ENCODE results near the gene SMARCC1. TPM values are rescaled to one million over a fixed set of nuclear protein-coding genes. Genes with fewer than 3 reads are reported as not detected.
"Not testable (repeated sequence)": the region's sequence is repeated elsewhere in the genome, so short reads cannot be mapped to it uniquely, and the experiment has no call there.

SMARCC1 gene
- polyA plus RNA-seq, 3 donors = 128 to 137 (median 130) TPM

DNA sequence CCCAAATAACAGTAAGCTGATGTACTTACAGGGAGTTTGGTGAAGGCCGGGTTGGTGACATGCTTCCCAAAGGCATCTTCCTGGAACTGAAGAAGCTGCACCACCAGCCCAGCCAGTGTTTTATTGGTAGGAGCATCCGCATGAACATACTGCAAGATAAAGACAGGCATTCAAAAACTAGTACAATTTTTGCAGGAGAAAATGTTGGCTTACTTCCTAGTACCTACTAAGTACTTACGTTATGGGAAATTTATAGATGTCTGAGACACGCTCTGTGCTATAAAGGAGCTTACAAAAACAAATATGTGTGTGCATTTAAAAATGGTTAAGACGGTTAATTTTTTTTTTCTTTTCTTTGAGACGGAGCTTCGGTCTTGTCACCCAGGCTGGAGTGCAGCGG lies 8.9 kb downstream of the SMARCC1 start:
- DNase-seq (ENCODE audit: low read depth in 3 of 3, low spot score in 2 of 3) = no peak

DNA sequence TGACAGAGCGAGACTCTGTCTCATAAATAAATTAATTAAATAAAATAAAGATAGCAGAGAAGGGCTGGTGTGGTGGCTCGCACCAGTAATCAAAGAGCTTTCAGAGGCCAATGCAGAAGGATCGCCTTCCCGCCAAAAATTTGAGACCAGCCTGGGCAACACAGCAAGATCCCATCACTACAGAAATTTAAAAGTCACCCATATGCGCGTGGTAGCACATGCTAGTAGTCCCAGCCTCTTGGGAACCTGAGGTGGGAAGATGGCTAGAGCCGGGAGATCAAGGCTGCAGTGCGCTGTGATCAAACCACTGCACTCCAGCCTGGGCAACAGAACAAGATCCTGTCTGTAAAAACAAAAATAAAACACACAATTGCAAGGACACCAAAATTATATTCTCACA lies 9.6 kb downstream of the SMARCC1 start:
- DNase-seq (ENCODE audit: low read depth in 3 of 3, low spot score in 2 of 3) = no peak

DNA sequence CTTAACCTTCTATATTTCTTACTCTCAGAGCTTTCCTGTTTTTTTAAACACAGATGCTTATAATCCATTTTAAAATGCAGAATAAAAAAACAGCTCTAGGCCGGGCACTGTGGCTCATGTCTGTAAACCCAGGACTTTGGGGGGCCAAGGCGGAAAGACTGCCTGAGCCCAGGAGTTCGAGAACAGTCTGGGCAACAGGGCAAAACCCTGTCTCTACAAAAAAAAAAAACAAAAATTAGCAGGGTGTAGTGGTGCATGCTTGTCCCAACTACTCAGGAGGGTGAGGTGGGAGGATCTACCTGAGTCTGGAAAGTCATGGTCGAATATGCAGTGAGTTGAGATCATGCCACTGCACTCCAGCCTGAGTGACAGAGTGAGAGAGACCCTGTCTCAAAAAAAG lies 15.5 kb downstream of the SMARCC1 start:
- DNase-seq (ENCODE audit: low read depth in 3 of 3, low spot score in 2 of 3) = no peak

DNA sequence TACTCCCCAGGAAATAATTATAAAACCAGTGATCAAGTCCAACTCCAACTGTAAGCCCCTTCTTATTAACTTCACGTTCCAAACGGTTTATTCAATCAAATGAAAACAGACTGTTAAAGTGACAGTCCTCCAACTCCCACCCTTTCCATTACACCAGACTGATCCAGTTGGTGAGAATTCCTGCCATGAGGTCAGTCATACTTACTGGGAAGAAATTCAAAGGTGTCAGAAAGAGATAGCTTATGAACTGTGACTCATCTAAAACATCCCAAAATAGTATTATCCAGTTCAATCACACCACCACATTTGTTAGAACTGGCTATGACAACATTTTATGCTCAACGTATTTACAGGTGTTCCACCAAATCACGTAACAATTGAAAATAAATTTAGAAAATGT lies 19.5 kb downstream of the SMARCC1 start:
- no peak for DNase-seq (ENCODE audit: low read depth in 3 of 3, low spot score in 2 of 3)

DNA sequence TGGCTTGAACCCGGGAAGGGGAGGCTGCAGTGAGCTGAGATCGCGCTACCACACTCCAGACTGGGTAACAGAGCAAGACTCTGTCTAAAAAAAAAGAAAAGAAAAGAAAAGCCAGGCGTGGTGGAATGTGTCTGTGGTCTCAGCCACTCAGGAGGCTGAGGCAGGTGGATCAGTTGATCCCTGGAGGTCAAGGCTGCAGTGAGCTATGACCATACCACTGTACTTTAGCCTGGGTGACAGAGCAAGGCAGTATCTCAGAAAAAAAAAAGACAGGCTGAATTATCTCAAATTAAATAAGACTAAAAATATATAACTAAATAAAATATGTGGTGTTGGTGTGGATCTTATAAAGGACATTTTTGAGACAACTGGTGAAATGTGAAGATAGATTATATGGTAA lies 20.6 kb downstream of the SMARCC1 start:
- no peak for DNase-seq (ENCODE audit: low read depth in 3 of 3, low spot score in 2 of 3)

DNA sequence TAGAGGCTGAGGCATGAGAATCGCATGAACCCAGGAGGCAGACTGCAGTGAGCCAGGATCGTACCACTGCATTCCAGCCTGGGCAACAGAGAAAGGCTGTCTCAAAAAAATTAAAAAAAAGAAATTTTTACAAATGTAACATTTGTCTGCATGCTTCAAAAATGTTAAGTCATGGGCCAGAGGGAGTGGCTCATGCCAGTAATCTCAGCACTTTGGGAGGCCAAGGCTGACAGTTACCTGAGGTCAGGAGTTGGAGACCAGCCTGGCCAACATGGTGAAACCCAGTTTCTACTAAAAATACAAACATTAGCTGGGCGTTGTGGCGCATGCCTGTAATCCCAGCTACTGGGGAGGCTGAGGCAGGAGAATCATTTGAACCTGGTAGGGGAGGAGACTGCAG lies 21.5 kb downstream of the SMARCC1 start:
- not testable (repeated sequence) for DNase-seq (ENCODE audit: low read depth in 3 of 3, low spot score in 2 of 3)

DNA sequence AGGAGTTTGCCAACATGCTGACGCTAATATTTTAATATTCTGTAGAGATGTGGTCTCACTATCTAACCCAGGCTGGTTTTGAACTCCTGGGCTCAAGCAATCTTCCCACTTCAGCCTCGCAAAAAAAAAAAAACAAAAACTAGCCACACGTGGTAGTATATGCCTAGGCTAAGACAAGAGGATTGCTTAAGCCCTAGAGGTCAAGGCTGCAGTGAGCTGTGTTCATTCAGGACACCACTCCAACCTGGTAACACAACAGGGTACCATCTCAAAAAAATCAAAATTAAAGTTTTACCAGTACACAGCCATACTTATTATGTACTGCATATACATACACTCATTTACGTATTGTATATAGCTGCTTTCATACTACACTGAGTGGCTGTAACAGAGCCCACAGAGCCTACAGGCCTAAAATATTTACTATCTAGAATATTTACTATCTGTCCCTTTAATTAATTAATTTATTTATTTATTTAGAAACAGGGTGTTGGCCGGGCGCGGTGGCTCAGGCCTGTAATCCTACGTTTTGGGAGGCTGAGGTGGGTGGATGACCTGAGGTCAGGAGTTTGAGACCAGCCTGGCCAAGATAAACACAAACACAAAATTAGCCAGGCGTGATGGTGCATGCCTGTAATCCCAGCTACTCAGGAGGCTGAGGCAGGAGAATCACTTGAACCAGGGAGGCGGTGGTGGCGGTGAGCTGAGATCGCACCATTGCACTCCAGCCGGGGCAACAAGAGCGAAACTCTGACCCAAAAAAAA lies 23.2 kb downstream of the SMARCC1 start:
- DNase-seq (ENCODE audit: low read depth in 3 of 3, low spot score in 2 of 3) = no peak

DNA sequence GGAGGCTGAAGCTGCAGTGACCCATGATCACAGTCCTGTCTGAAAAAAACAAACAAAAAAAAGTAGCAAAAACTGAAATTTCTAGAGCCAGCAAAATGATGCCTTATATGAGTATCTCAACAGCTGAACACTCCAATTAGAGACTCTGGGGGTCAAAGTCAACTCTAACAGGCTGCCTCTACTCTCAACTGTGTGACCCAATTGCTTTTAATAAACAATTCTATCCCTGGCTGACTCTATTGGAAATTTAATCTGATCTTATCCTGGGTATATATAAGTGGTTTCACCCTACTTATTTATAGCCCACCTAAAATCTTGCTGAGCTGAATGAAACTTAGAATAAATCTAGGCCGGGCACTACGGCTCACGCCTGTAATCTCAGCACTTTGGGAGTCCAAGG lies 29.0 kb downstream of the SMARCC1 start:
- no peak for DNase-seq (ENCODE audit: low read depth in 3 of 3, low spot score in 2 of 3)

DNA sequence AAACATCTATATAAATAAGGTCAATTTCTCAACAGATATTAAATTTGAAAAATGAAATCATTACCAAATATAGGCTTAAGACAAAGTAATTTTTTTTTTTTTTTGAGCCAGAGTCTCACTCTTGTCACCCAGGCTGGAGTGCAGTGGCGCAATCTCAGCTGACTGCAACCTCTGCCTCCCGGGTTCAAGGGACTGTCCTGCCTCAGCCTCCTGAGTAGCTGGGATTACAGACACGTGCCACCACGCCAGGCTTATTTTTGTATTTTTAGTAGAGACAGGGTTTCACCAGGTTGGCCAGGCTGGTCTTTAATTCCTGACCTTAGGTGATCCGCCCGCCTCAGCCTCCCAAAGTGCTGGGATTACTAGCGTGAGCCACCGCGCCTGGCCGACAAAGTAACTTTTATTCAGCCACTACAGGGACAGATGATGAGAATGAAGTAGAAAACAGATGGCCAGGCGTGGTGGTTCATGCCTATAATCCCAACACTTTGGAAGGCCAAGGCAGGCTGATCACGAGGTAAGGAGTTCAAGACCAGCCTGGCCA lies 30.8 kb downstream of the SMARCC1 start:
- not testable (repeated sequence) for DNase-seq (ENCODE audit: low read depth in 3 of 3, low spot score in 2 of 3)

DNA sequence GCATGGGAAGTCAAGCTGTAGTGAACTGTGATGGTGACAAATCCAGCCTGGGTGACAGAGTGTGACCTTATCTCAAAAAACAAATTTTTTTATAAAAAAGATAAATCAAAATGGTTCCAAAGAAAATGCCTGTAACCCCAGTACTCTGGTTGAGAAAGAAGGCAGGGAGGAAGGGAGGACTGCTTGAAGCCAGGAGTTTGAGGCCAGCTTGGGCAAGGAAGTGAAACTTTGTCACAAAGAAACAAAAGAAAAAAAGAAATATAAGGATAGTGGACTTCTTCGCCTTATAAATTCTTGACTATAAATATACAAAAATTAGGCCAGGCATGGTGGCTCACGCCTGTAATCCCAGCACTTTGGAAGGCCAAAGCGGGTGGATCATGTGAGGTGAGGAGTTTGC lies 34.1 kb downstream of the SMARCC1 start:
- no peak for DNase-seq (ENCODE audit: low read depth in 3 of 3, low spot score in 2 of 3)

DNA sequence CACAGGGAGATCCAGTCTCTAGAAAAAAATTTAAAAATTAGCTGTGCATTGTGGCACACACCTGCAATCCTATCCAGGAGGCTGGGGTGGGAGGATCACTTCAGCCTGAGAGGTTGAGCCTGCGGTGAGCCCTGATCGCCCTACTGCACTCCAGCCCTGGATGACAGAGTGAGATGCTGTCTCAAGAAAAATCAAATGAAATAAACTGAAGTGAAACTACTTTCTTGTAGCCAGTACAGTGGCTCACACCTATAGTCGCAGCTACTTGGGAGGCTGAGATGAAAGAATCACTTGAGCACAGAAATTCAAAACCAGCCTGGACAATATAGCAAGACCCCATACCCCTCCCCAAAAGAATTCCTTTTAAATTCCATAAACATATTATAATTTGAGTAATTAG lies 35.4 kb downstream of the SMARCC1 start:
- DNase-seq (ENCODE audit: low read depth in 3 of 3, low spot score in 2 of 3) = no peak

DNA sequence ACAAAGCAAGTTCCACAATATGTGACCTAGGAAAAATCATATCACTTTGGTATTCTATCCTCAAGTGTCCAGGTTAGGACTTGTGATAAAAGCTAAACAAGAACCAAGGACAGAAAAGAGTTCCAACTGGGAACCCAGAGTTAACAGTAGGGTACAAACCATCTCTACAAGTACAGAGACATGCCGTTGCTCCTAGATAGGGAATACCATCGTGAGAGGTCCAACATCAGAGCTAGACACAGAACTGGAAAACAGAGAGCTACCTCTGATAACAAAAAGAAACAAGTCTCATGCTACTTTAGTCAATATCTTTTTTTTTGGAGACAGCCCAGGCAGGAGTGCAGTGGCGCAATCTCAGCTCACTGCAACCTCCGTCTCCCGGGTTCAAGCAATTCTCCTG lies 37.8 kb downstream of the SMARCC1 start:
- no peak for DNase-seq (ENCODE audit: low read depth in 3 of 3, low spot score in 2 of 3)

DNA sequence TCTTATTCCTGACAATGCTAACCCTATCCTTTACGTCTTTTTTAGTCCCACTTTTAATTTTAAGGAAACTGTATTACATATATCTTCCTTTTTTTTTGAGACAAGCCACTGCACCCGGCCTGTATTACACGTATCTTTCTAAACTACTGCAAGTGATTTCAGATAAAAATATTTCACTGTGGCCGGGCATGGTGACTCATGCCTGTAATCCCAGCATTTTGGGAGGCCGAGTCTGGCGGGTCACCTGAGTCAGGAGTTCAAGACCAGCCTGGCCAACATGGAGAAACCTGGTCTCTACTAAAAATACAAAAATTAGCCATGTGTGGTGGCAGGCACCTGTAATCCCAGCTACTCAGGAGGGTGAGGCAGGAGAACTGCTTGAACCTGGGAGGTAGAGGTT lies 38.3 kb downstream of the SMARCC1 start:
- not testable (repeated sequence) for DNase-seq (ENCODE audit: low read depth in 3 of 3, low spot score in 2 of 3)

DNA sequence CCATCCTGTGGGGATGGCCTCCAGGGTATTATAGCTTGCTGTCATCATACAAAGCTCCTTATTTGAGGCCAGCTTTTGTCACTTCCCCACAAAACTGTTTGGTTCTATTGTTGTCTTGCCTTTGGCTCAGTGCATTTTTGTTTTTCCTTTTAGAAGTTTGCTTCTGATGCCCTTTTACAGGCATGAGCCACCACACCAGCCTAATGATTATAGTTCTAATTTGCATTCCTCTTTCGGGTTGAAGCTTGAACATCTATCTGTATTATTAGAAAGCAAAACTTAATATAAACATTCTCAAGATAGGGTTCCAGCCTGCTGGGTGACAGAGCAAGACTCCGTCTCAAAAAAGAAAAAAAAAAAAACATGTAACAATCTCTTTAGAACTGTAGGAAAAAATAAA lies 39.8 kb downstream of the SMARCC1 start:
- DNase-seq (ENCODE audit: low read depth in 3 of 3, low spot score in 2 of 3) = no peak

DNA sequence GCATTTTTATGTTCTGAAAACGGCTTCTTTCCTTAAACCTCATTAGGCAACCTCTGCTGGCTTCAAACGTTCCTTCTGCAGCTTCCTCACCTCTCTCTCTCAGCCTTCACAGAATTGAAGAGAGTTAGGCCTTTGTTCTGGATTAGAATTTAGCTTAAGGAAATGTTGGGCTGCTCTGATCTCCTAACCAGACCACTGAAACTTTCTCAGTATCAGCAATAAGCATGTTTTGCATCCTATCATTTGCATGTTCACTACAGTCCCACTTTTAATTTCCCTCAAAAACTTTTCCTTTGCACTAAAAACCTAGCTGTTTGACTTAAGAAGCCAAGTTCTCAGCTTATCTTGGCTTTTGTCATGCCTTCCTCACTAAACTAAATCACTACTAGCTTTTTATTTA lies 49.5 kb downstream of the SMARCC1 start:
- DNase-seq (ENCODE audit: low read depth in 3 of 3, low spot score in 2 of 3) = no peak

DNA sequence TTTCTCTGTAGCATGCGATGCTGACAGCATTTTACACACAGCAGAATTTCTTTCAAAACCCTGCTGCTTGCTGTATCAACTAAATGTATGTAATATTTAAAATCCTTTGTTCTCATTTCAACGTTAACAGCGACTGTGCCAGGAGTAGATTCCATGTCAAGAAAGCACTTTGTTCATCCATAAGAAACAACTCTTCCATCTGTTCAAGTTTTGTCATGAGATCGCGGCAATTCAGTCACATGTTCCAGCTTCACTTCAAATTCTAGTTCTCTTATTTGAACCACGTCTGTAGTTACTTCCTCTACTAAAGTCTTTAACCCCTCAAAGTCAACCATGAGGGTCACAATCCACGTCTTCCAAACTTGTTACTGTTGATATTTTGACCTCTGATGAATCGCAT lies 50.6 kb downstream of the SMARCC1 start:
- DNase-seq (ENCODE audit: low read depth in 3 of 3, low spot score in 2 of 3) = no peak

DNA sequence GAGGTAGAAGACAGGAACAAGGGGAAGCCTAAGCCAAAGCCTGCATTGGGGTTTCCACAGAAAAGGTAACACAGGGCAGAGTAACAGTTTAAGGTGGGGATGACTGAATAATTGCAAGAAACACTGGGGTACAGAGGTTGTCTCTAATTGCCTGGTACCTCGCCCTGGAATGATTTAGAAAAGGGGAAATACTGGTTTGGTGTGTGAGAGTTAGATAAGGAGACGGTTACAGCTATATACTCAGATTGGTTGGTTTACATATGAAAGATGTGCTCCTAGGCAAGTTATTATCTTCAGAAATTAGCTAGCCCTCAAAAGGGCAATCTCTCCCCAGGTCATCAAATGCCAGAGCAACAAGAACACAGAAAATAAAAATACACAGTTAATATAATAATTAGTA lies 58.8 kb downstream of the SMARCC1 start:
- no peak for DNase-seq (ENCODE audit: low read depth in 3 of 3, low spot score in 2 of 3)

DNA sequence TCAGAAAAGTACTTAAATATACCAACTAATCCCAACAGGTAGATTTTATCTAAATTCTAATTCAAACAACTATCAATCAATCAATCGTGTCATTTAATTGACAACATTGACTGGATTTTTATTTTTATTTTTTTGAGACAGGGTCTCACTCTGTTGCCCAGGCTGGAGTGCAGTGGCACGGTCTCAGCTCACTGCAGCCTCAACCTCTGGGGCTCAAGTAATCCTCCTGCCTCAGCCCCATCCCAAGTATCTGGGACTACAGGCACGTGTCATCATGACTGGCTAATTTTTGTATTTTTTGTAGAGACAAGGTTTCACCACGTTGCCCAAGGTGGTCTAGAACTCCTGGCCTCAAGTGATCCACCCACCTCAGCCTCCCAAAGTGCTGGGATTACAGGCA lies 64.2 kb downstream of the SMARCC1 start:
- DNase-seq (ENCODE audit: low read depth in 3 of 3, low spot score in 2 of 3) = not testable (repeated sequence)

DNA sequence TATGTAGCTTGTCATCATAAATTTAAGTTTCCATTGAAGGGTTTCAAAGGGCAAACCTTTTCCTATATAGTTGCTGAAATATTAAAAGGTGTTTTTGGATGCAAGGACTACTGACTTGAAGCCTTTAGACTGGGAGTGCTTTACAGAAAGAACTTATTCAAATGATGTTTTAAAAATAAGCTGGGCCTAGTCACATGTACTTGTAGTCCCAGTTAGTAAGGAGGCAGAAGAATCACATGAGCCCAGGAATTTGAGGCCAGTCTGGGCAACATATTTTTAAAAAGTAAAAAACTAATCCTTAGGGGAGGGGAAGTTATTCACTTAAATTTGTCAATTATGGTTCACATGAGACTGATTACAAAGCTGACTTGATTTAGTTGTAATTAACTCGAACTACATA lies 65.0 kb downstream of the SMARCC1 start:
- DNase-seq (ENCODE audit: low read depth in 3 of 3, low spot score in 2 of 3) = no peak

DNA sequence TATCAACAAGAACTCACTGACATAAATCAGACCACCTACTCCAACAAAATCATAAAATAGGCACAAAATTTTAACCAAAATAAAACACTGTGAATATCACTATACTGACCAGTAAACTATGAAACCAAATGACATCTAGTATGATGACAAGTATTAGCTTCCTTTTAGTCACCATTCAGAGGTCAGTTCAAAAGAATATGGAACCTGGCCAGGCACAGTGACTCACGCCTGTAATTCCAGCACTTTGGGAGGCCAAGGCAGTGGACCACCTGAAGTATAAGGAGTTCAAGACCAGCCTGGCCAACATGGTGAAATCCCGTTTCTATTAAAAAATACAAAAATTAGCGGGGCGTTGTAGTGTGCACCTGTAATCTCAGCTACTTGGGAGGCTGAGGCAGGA lies 65.8 kb downstream of the SMARCC1 start:
- DNase-seq (ENCODE audit: low read depth in 3 of 3, low spot score in 2 of 3) = no peak

DNA sequence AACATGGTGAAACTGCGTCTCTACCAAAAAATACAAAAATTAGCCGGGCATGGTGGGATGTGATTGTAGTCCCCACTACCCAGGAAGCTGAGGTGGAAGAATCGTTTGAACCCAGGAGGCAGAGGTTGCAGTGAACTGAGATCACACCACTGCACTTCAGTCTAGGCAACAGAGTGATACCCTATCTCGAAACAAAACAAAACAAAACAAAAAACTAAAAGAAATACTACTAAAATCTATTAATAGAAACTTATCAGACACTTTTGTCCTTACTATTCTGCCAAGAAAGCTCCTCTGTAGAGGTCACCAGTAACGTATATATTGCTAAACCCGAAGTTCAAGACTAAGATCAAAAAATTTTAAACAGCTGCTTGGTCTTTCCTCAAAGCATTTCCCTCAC lies 67.1 kb downstream of the SMARCC1 start:
- DNase-seq (ENCODE audit: low read depth in 3 of 3, low spot score in 2 of 3) = no peak

DNA sequence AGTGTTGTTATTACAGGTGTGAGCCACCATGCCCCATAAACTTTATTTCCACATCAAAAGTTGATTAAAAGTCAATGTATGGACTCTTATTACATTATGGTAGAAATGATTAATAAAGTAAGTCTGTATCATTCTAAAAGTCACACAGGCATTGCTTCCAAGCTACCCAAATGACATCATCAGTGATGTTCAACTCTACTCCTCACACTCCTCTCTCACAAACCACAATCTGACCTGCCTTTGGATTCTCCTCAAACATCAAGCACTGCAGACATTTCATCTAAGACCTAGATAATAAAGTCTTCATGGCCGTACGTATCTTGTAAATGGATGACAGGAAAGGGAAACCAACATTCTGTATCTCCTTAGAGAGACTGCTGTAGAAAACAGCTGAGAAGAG lies 68.0 kb downstream of the SMARCC1 start:
- DNase-seq (ENCODE audit: low read depth in 3 of 3, low spot score in 2 of 3) = no peak

DNA sequence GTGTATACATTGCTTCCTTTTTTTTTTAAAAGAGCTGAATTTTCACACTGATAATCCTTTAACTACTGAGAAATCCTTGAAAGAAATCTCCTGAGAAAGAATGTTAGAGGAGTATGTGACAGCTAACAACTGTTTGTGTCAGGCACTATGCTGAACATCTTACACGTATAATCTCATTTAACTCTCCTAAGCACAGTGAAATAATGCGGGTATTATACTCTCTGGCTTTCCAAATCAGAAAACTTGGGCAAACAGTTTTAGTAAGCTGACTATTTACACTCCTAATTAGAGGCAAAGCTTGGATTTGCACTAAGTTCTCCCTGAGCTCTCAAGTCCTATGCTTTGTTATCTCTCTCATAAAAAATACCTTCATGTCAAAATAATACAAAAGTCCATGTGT lies 69.3 kb downstream of the SMARCC1 start:
- no peak for DNase-seq (ENCODE audit: low read depth in 3 of 3, low spot score in 2 of 3)

Data from right renal cortex interstitium (tissue), 3 donors.